Measurements from ENCODE around the gene HPCAL4. TPM values are rescaled to one million over a fixed set of nuclear protein-coding genes. Genes with fewer than 3 reads are reported as not detected.

HPCAL4 gene
- total RNA-seq, 4 donors from 2014 or later, result 0.17 to 1.8 TPM; not detected in 2

- 25 to 88% methylated on average over 1 of the region's 4 CpGs for WGBS, 2 donors (ENCODE audit: low coverage in 1 of 2)
- no peak for ATAC-seq
- H3K27me3 ChIP-seq, result peaks cover 46% of the 10 kb centered on the region
- H3K9me3 ChIP-seq, result no peaks in the 10 kb centered on the region
- TF ChIP-seq EP300 (IDR thresholded peaks at IDR 0.05) (no peak), POLR2A (IDR thresholded peaks at IDR 0.05) (no peak), CTCF (IDR thresholded peaks at IDR 0.05) (no peak), POLR2AphosphoS5 (IDR thresholded peaks at IDR 0.05) (no peak)
- peaks cover 0 to 30% (median 4%) of the 10 kb centered on the region in 3 donors for H3K4me1 ChIP-seq
- no peak overlapping the region for H3K27ac ChIP-seq
- H3K36me3 ChIP-seq, result no peaks in the 10 kb centered on the region
- no peak overlapping the region for H3K4me3 ChIP-seq
Measured at GRCh38 chr1:39642796-39643195, 48.4 kb downstream of the HPCAL4 start.

- Histone ChIP-seq H3K36me3 (no peaks in the 10 kb centered on the region), H3K27ac (no peak overlapping the region), H3K4me3 (no peak overlapping the region), H3K4me1 (peaks cover 0 to 14% (median 0%) of the 10 kb centered on the region in 3 donors), H3K9me3 (no peaks in the 10 kb centered on the region), H3K27me3 (peaks cover 57% of the 10 kb centered on the region)
- no peak for ATAC-seq
- TF ChIP-seq POLR2A (IDR thresholded peaks at IDR 0.05) (no peak), POLR2AphosphoS5 (IDR thresholded peaks at IDR 0.05) (no peak), EP300 (IDR thresholded peaks at IDR 0.05) (no peak), CTCF (IDR thresholded peaks at IDR 0.05) (no peak)
- WGBS, 2 donors (ENCODE audit: low coverage in 1 of 2), result 82 to 91% methylated on average over 3 to 4 of the region's 8 CpGs
Measured at GRCh38 chr1:39640861-39641260, 50.4 kb downstream of the HPCAL4 start.

GRCh38 chr1:39639305-39640130 lies 51.7 kb downstream of the HPCAL4 start, which contains the start of gene HEYL:
HEYL (minus strand) TSS chr1:39639643; CDS start chr1:39639625, 18 bp downstream.
- peak within 1 kb of the TSS in 3 of 4 donors; percentile 68 to 82 (median 73) for H3K27ac ChIP-seq
- ATAC-seq, result peak; percentile 77
- H3K4me1 ChIP-seq, result peaks cover 0 to 14% (median 0%) of the 10 kb centered on the region in 3 donors
- TF ChIP-seq POLR2AphosphoS5 (IDR thresholded peaks at IDR 0.05) (no peak), CTCF (IDR thresholded peaks at IDR 0.05) (peak in 2 of 4 experiments; percentile 24 to 42), EP300 (IDR thresholded peaks at IDR 0.05) (no peak), POLR2A (IDR thresholded peaks at IDR 0.05) (peak; percentile 12 to 27)
- peaks cover 69% of the 10 kb centered on the region for H3K27me3 ChIP-seq
- H3K36me3 ChIP-seq, result no peaks in the 10 kb centered on the region
- WGBS, 2 donors (ENCODE audit: low coverage in 1 of 2), result 0% methylated on average over 1 of the region's 88 CpGs; no CpG with 5 or more reads in 1 of the 2 donors
- H3K4me3 ChIP-seq, result peak within 1 kb of the TSS; percentile 27 to 58
- H3K9me3 ChIP-seq, result no peaks in the 10 kb centered on the region

- ATAC-seq, result no peak
- Histone ChIP-seq H3K4me1 (peaks cover 0 to 14% (median 0%) of the 10 kb centered on the region in 3 donors), H3K36me3 (no peaks in the 10 kb centered on the region), H3K4me3 (peak overlapping the region; percentile 27 to 58), H3K27me3 (peaks cover 74% of the 10 kb centered on the region), H3K9me3 (no peaks in the 10 kb centered on the region), H3K27ac (peak overlapping the region in 3 of 4 donors; percentile 68 to 82 (median 73))
- 83 to 100% methylated on average over 1 to 2 of the region's 3 CpGs for WGBS, 2 donors (ENCODE audit: low coverage in 1 of 2)
- no peak for TF ChIP-seq CTCF (IDR thresholded peaks at IDR 0.05)
- no peak for TF ChIP-seq EP300 (IDR thresholded peaks at IDR 0.05)
- TF ChIP-seq POLR2AphosphoS5 (IDR thresholded peaks at IDR 0.05), result no peak
- no peak for TF ChIP-seq POLR2A (IDR thresholded peaks at IDR 0.05)
Measured at GRCh38 chr1:39638965-39639304, 52.3 kb downstream of the HPCAL4 start.

All from gastroesophageal sphincter (tissue), 4 donors.